ENCODE results near the gene ACBD6. TPM values are rescaled to one million over a fixed set of nuclear protein-coding genes. Genes with fewer than 3 reads are reported as not detected.
"Not testable (repeated sequence)": the region's sequence is repeated elsewhere in the genome, so short reads cannot be mapped to it uniquely, and the experiment has no call there.

Gene ACBD6
- total RNA-seq, 4 donors from 2014 or later = 33.3 to 44.0 (median 42.6) TPM

GRCh38 chr1:180470031-180470430, 32.3 kb downstream of the ACBD6 start:
- Histone ChIP-seq H3K9me3 (no peaks in the 10 kb centered on the region), H3K4me1 (no peaks in the 10 kb centered on the region), H3K36me3 (no peaks in the 10 kb centered on the region), H3K27me3 (no peaks in the 10 kb centered on the region), H3K27ac (replicated peaks in 1 of 4) (no peak overlapping the region), H3K4me3 (no peak overlapping the region)
- TF ChIP-seq POLR2A (IDR thresholded peaks at IDR 0.05; ENCODE audit: low read depth) (no peak), EP300 (IDR thresholded peaks at IDR 0.05) (no peak), POLR2AphosphoS5 (IDR thresholded peaks at IDR 0.05) (no peak)
- TF ChIP-seq, protein P1, sequence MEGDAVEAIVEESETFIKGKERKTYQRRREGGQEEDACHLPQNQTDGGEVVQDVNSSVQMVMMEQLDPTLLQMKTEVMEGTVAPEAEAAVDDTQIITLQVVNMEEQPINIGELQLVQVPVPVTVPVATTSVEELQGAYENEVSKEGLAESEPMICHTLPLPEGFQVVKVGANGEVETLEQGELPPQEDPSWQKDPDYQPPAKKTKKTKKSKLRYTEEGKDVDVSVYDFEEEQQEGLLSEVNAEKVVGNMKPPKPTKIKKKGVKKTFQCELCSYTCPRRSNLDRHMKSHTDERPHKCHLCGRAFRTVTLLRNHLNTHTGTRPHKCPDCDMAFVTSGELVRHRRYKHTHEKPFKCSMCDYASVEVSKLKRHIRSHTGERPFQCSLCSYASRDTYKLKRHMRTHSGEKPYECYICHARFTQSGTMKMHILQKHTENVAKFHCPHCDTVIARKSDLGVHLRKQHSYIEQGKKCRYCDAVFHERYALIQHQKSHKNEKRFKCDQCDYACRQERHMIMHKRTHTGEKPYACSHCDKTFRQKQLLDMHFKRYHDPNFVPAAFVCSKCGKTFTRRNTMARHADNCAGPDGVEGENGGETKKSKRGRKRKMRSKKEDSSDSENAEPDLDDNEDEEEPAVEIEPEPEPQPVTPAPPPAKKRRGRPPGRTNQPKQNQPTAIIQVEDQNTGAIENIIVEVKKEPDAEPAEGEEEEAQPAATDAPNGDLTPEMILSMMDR (IDR thresholded peaks at IDR 0.05) = no peak
- intact Hi-C loops (cut with DNase I) = no loop called here
- no peak for DNase-seq (ENCODE audit: extremely low spot score)
- 100% methylated on average over 1 of the region's 1 CpG for WGBS

DNA sequence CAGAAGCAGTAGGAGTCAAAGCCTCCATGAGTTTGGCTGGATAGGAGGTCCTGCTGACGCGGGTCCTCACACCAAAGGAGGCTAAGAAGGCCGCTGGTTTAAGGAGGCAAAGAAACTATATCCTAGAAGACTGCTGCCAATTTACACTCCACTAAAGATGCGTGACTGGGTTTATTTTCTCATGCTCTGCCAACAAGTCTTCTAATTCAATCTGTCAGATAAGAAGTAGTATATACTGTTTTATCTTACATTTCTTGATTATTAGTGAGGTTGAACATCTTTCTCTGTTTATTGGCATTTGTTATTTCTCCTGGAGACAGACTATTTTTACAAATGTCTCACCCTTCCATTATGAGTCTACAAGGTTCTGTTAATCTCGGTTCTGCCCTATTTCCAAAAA, 34.1 kb downstream of the ACBD6 start:
- H3K36me3 ChIP-seq = no peaks in the 10 kb centered on the region
- intact Hi-C loops (cut with DNase I) = no loop called here

DNA sequence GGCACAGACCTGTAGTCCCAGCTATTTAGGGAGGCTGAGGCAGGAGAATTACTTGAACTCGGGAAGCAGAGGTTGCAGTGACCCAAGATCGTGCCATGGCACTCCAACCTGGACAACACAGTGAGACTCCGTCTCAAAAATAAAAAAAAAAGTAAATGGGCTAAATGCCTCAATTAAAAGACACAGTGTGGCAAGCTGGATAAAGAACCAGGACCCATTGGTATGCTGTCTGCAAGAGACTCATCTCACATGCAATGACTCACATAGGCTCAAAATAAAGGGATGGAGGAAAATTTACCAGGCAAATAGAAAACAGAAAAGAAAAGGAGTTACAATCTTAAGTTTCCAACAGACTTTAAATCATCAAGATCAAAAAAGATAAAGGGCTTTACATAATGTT, 40.3 kb downstream of the ACBD6 start:
- WGBS = 88% methylated on average over 3 of the region's 3 CpGs
- intact Hi-C loops (cut with DNase I) = no loop called here
- DNase-seq (ENCODE audit: extremely low spot score) = no peak
- Histone ChIP-seq H3K36me3 (no peaks in the 10 kb centered on the region), H3K4me3 (no peak overlapping the region), H3K27me3 (no peaks in the 10 kb centered on the region), H3K27ac (replicated peaks in 1 of 4) (no peak overlapping the region), H3K4me1 (no peaks in the 10 kb centered on the region), H3K9me3 (peaks cover 0 to 31% (median 19%) of the 10 kb centered on the region in 4 donors)
- TF ChIP-seq POLR2AphosphoS5 (IDR thresholded peaks at IDR 0.05) (no peak), POLR2A (IDR thresholded peaks at IDR 0.05; ENCODE audit: low read depth) (no peak)

More for the DNA sequence above, 34.1 kb downstream of the ACBD6 start:
- no peak for DNase-seq (ENCODE audit: extremely low spot score)
- no peak overlapping the region for H3K27ac ChIP-seq (replicated peaks in 1 of 4)
- 95% methylated on average over 5 of the region's 5 CpGs for WGBS
- no peaks in the 10 kb centered on the region for H3K27me3 ChIP-seq
- no peaks in the 10 kb centered on the region for H3K4me1 ChIP-seq
- peaks cover 0 to 11% (median 6%) of the 10 kb centered on the region in 4 donors for H3K9me3 ChIP-seq
- TF ChIP-seq, protein P1 (IDR thresholded peaks at IDR 0.05) = no peak
- TF ChIP-seq POLR2AphosphoS5 (IDR thresholded peaks at IDR 0.05) (no peak), POLR2A (IDR thresholded peaks at IDR 0.05; ENCODE audit: low read depth) (no peak), EP300 (IDR thresholded peaks at IDR 0.05) (no peak)
- H3K4me3 ChIP-seq = no peak overlapping the region

DNA sequence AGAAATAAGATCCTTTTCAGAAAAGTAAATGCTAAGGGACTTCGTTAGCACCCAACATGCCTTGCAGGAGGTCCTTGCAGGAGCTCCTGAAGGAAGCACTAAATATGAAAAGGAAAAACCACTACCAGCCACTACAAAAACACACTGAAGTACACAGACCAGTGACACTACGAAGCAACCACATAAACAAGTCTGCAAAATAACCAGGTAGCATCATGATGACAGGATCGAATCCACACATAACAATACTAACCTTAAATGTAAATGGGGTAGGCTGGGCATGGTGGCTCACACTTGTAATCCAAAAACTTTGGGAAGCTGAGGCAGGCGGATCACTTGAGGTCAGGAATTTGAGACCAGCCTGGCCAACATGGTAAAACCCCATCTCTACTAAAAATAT, 40.7 kb downstream of the ACBD6 start:
- H3K9me3 ChIP-seq = peaks cover 0 to 31% (median 19%) of the 10 kb centered on the region in 4 donors
- H3K4me1 ChIP-seq; H3K27me3 ChIP-seq; DNase-seq (ENCODE audit: extremely low spot score); intact Hi-C loops (cut with DNase I); H3K4me3 ChIP-seq; H3K36me3 ChIP-seq; H3K27ac ChIP-seq (replicated peaks in 1 of 4): not testable (repeated sequence)
- 98% methylated on average over 4 of the region's 4 CpGs for WGBS

GRCh38 chr1:180458807-180459206, 43.6 kb downstream of the ACBD6 start:
- no peaks in the 10 kb centered on the region for H3K36me3 ChIP-seq
- no peak overlapping the region for H3K4me3 ChIP-seq
- peaks cover 0 to 29% (median 13%) of the 10 kb centered on the region in 4 donors for H3K9me3 ChIP-seq
- no peak overlapping the region for H3K27ac ChIP-seq (replicated peaks in 1 of 4)
- 83% methylated on average over 2 of the region's 2 CpGs for WGBS
- H3K27me3 ChIP-seq = no peaks in the 10 kb centered on the region
- intact Hi-C loops (cut with DNase I) = no loop called here
- no peak for DNase-seq (ENCODE audit: extremely low spot score)
- H3K4me1 ChIP-seq = no peaks in the 10 kb centered on the region
- TF ChIP-seq POLR2A (IDR thresholded peaks at IDR 0.05; ENCODE audit: low read depth) (no peak), EP300 (IDR thresholded peaks at IDR 0.05) (no peak)

DNA sequence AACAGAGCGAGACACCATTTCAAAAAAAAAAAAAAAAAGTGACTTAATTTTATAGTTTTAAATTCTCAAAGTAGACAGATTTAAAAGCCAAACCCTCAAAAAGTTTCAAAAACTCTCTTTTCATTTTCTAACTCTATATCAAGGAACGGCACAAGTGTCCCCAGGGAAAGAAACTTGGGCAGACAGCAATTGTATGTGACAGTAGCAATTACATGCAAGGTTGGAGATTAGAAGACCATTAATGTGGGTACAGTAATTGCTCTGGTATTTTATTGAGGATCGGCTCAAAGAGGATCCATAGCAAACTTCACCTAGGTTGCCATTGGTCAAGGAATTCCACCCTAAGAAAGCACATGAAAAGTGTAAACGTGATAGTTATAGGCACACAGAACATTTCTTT, 46.2 kb downstream of the ACBD6 start:
- peaks cover 0 to 3% (median 0%) of the 10 kb centered on the region in 4 donors for H3K36me3 ChIP-seq
- no peaks in the 10 kb centered on the region for H3K4me1 ChIP-seq
- H3K27me3 ChIP-seq = no peaks in the 10 kb centered on the region
- H3K9me3 ChIP-seq = peaks cover 0 to 10% (median 7%) of the 10 kb centered on the region in 4 donors
- WGBS = 91% methylated on average over 4 of the region's 4 CpGs
- DNase-seq (ENCODE audit: extremely low spot score) = no peak
- TF ChIP-seq EP300 (IDR thresholded peaks at IDR 0.05) = no peak
- TF ChIP-seq, protein P1 (IDR thresholded peaks at IDR 0.05) = no peak
- no peak for TF ChIP-seq POLR2A (IDR thresholded peaks at IDR 0.05; ENCODE audit: low read depth)
- no peak for TF ChIP-seq POLR2AphosphoS5 (IDR thresholded peaks at IDR 0.05)
- no peak overlapping the region for H3K4me3 ChIP-seq
- intact Hi-C loops (cut with DNase I) = no loop called here
- no peak overlapping the region for H3K27ac ChIP-seq (replicated peaks in 1 of 4)
